GM06990 (cell line): ENCODE results near the gene CLDND2.

Source experiments
- DNase-seq: peaks from one replicate; pipeline ENCODE4 v3.0.0-alpha.2; 2011; ENCODE audit not compliant: insufficient read length; ENCODE audit errors: extremely low read depth
- H3K27me3 ChIP-seq: replicated peaks from 2 replicates; pipeline ENCODE4 v1.6.0; 2011; ENCODE audit warnings: low read length; ENCODE audit not compliant: control insufficient read depth, insufficient read depth
- H3K36me3 ChIP-seq: 2 replicates; pipeline ENCODE4 v1.5.1; 2011; ENCODE audit warnings: low read length; ENCODE audit not compliant: control insufficient read depth, insufficient read depth
- H3K4me3 ChIP-seq: replicated peaks from 2 replicates; pipeline ENCODE4 v1.5.1; 2011; ENCODE audit warnings: low read depth, mild to moderate bottlenecking, control low read depth, low read length
- CTCF ChIP-seq: IDR thresholded peaks from 2 replicates; pipeline ENCODE4 v1.5.1; 2011; ENCODE audit warnings: low read length, control low read depth, mild to moderate bottlenecking, inconsistent platforms; ENCODE audit not compliant: insufficient read depth, poor library complexity, severe bottlenecking

Gene CLDND2

GRCh38 chr19:51364200-51365106 lies 4.3 kb downstream of the CLDND2 start:
- no peak for DNase-seq
- Histone ChIP-seq H3K4me3 (no peak overlapping the region), H3K36me3 (no peaks in the 10 kb centered on the region), H3K27me3 (no peaks in the 10 kb centered on the region)
- no peak for TF ChIP-seq CTCF

GRCh38 chr19:51361239-51361638 lies 7.6 kb downstream of the CLDND2 start:
- no peak for DNase-seq
- no peaks in the 10 kb centered on the region for H3K27me3 ChIP-seq
- H3K36me3 ChIP-seq = no peaks in the 10 kb centered on the region
- no peak overlapping the region for H3K4me3 ChIP-seq
- no peak for TF ChIP-seq CTCF

GRCh38 chr19:51359294-51359693 lies 9.5 kb downstream of the CLDND2 start:
- Histone ChIP-seq H3K36me3 (no peaks in the 10 kb centered on the region), H3K27me3 (no peaks in the 10 kb centered on the region), H3K4me3 (no peak overlapping the region)
- TF ChIP-seq CTCF = no peak
- no peak for DNase-seq

GRCh38 chr19:51357952-51358351 lies 10.9 kb downstream of the CLDND2 start:
- DNase-seq = no peak
- Histone ChIP-seq H3K27me3 (no peaks in the 10 kb centered on the region), H3K36me3 (peaks cover 2% of the 10 kb centered on the region), H3K4me3 (no peak overlapping the region)
- no peak for TF ChIP-seq CTCF

- no peaks in the 10 kb centered on the region for H3K27me3 ChIP-seq
- no peak overlapping the region for H3K4me3 ChIP-seq
- TF ChIP-seq CTCF = no peak
- peaks cover 8% of the 10 kb centered on the region for H3K36me3 ChIP-seq
- no peak for DNase-seq
Measured at GRCh38 chr19:51356159-51356801, 12.5 kb downstream of the CLDND2 start.
